Measurements from ENCODE around the gene BMPR1A. TPM values are rescaled to one million over a fixed set of nuclear protein-coding genes. Genes with fewer than 3 reads are reported as not detected.

BMPR1A gene
- total and polyA plus RNA-seq, 8 donors = 5.8 to 104 (median 19.9) TPM

DNA sequence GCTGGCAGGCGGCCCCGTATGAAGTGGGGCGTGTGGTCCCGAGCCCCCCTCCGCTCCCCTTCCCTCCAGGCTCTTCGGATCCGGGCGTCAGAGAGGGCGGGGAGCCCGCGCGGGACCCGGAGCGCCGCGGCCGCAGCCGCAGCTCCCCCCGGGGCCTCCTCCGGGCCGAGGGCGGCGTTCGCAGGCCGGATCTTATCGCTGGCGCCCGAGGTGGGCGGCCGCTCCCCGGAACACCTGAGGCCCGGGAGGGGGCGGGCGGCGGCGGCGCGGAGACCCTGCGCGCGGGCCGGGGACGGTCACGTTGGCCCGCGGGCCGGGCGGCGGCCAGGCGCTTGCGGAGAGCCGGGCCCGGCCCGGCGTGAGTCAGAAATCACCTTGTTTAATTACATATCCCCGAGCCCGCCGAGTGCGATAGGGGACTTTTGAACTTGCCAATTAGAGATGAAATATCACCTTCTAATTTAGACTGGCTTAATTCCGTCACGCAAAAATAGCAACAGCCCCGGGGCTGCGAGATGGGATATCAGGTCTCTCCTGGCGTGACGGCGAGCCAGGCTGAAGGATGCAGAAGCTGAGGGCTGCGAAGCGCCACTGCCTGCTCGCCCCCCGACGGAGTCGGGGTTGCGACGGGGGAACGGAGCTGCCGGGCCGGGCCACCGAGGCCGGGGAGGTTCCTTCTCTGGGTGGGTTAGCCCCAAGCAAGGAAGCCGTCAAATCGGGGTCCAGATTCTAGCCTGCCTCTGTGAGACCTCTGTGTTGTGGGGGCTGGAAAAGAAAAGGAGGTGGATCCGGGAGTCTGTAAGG is 44.7 kb upstream of the BMPR1A start:
- no peaks in the 10 kb centered on the region for H3K36me3 ChIP-seq
- peaks cover 7 to 33% (median 24%) of the 10 kb centered on the region in 4 donors for H3K4me1 ChIP-seq
- H3K4me3 ChIP-seq = peak overlapping the region; percentile 66 to 84 (median 76)
- peak overlapping the region; percentile 91 to 99 (median 96) for H3K27ac ChIP-seq
- TF ChIP-seq POLR2AphosphoS5 (IDR thresholded peaks at IDR 0.05) (no peak), POLR2A (IDR thresholded peaks at IDR 0.05) (no peak), EP300 (IDR thresholded peaks at IDR 0.05) (no peak), CTCF (IDR thresholded peaks at IDR 0.05) (no peak)
- intact Hi-C loops (cut with DNase I; ENCODE audit: low total_unique reads) = no loop called here
- H3K9me3 ChIP-seq = no peaks in the 10 kb centered on the region
- peak in 1 of 2 donors; percentile 58 for DNase-seq
- 1 to 2% (median 1%) methylated on average over 56 to 82 of the region's 82 CpGs for WGBS, 5 donors
- no peaks in the 10 kb centered on the region for H3K27me3 ChIP-seq

GRCh38 chr10:86712317-86712707 is 44.1 kb upstream of the BMPR1A start:
- Histone ChIP-seq H3K4me1 (peaks cover 7 to 33% (median 24%) of the 10 kb centered on the region in 4 donors), H3K36me3 (no peaks in the 10 kb centered on the region), H3K27ac (peak overlapping the region; percentile 91 to 99 (median 96)), H3K27me3 (no peaks in the 10 kb centered on the region), H3K9me3 (no peaks in the 10 kb centered on the region), H3K4me3 (peak overlapping the region; percentile 66 to 84 (median 76))
- intact Hi-C loops (cut with DNase I; ENCODE audit: low total_unique reads) = no loop called here
- DNase-seq = peak in 1 of 2 donors; percentile 44
- WGBS, 5 donors = 40 to 55% (median 48%) methylated on average over 9 of the region's 9 CpGs
- no peak for TF ChIP-seq CTCF (IDR thresholded peaks at IDR 0.05)
- no peak for TF ChIP-seq POLR2A (IDR thresholded peaks at IDR 0.05)
- TF ChIP-seq POLR2AphosphoS5 (IDR thresholded peaks at IDR 0.05) = no peak
- TF ChIP-seq EP300 (IDR thresholded peaks at IDR 0.05) = no peak

GRCh38 chr10:86715156-86715795 is 41.1 kb upstream of the BMPR1A start:
- Histone ChIP-seq H3K4me3 (no peak overlapping the region), H3K4me1 (peaks cover 7 to 28% (median 21%) of the 10 kb centered on the region in 4 donors), H3K27me3 (no peaks in the 10 kb centered on the region), H3K27ac (peak overlapping the region in 1 of 5 donors; percentile 27), H3K9me3 (no peaks in the 10 kb centered on the region), H3K36me3 (no peaks in the 10 kb centered on the region)
- intact Hi-C loops (cut with DNase I; ENCODE audit: low total_unique reads) = no loop called here
- no peak for TF ChIP-seq EP300 (IDR thresholded peaks at IDR 0.05)
- TF ChIP-seq CTCF (IDR thresholded peaks at IDR 0.05) = no peak
- TF ChIP-seq POLR2A (IDR thresholded peaks at IDR 0.05) = no peak
- TF ChIP-seq POLR2AphosphoS5 (IDR thresholded peaks at IDR 0.05) = no peak
- 72 to 84% (median 81%) methylated on average over 6 of the region's 6 CpGs for WGBS, 5 donors
- DNase-seq = no peak

GRCh38 chr10:86715836-86716235 is 40.6 kb upstream of the BMPR1A start:
- DNase-seq = no peak
- 50 to 72% (median 69%) methylated on average over 4 to 5 of the region's 5 CpGs for WGBS, 5 donors
- Histone ChIP-seq H3K4me3 (no peak overlapping the region), H3K4me1 (peaks cover 6 to 22% (median 16%) of the 10 kb centered on the region in 4 donors), H3K27ac (no peak overlapping the region), H3K36me3 (no peaks in the 10 kb centered on the region), H3K27me3 (no peaks in the 10 kb centered on the region), H3K9me3 (no peaks in the 10 kb centered on the region)
- TF ChIP-seq POLR2AphosphoS5 (IDR thresholded peaks at IDR 0.05) (no peak), CTCF (IDR thresholded peaks at IDR 0.05) (no peak), EP300 (IDR thresholded peaks at IDR 0.05) (no peak), POLR2A (IDR thresholded peaks at IDR 0.05) (no peak)
- intact Hi-C loops (cut with DNase I; ENCODE audit: low total_unique reads) = no loop called here
